HG03565 (cell line): ENCODE results near the gene TMEM170A.
"Not testable (repeated sequence)": the region's sequence is repeated elsewhere in the genome, so short reads cannot be mapped to it uniquely, and the experiment has no call there.

Experiments used
- ATAC-seq: cut with Tn5 transposase; IDR thresholded peaks from one replicate; pipeline ENCODE4 v1.9.1; 2021; ENCODE audit warnings: mild to moderate bottlenecking, moderate library complexity; ENCODE audit not compliant: unreplicated experiment

TMEM170A gene

DNA sequence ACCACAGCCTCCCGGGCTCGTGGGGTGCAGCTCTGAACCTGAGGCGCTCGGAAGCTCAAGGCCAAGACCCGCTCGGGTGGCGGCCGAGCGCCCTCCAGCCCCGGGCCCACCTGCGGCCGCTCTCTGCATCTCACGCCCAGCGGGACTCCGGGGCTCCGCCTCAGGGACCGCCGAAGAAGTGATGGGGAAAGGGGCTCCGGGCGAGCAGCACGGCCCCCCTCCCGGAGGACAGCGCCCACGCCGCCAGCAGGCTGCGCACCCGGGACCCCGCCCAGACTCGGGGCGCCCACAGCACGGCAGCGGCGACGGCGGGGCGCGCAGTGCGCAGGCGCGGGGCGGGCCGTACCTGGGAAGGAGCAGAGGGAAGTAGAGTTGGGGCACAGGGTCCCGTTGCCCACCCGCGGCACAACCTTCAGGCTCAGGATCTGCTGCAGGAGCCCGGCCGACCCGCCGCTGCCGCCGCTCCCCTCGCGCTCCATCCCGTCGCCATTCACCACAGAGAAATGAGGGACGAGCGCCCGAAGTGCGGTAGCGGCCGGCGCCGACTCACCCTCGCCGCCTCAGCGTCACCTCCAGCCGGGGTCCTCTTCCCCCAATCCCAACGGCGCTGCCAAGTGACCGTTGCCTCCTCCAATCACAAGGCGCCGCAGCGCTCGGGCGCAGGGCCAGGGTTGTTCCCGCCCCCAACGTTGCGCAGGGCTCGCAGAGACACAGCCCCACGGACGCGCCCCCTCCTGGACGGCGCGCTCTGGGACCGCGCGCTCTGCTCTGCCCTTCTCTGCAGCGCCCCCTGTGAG is at the start of gene TMEM170A:
TMEM170A (minus strand) TSS at position 568 of the 797 bp plus-strand sequence; CDS start at position 479, 89 bp downstream.
- ATAC-seq = peak; percentile 89

GRCh38 chr16:75506574-75506973 is 42.1 kb upstream of the TMEM170A start:
- ATAC-seq = no peak

GRCh38 chr16:75506107-75506506 is 41.6 kb upstream of the TMEM170A start:
- ATAC-seq = no peak

- no peak for ATAC-seq
These were observed 39.3 kb upstream of the TMEM170A start for GRCh38 chr16:75503801-75504200.

GRCh38 chr16:75502916-75503605 is 38.6 kb upstream of the TMEM170A start:
- ATAC-seq = no peak

GRCh38 chr16:75501820-75502219 is 37.3 kb upstream of the TMEM170A start:
- ATAC-seq = not testable (repeated sequence)

GRCh38 chr16:75501359-75501758 is 36.9 kb upstream of the TMEM170A start:
- ATAC-seq = no peak

DNA sequence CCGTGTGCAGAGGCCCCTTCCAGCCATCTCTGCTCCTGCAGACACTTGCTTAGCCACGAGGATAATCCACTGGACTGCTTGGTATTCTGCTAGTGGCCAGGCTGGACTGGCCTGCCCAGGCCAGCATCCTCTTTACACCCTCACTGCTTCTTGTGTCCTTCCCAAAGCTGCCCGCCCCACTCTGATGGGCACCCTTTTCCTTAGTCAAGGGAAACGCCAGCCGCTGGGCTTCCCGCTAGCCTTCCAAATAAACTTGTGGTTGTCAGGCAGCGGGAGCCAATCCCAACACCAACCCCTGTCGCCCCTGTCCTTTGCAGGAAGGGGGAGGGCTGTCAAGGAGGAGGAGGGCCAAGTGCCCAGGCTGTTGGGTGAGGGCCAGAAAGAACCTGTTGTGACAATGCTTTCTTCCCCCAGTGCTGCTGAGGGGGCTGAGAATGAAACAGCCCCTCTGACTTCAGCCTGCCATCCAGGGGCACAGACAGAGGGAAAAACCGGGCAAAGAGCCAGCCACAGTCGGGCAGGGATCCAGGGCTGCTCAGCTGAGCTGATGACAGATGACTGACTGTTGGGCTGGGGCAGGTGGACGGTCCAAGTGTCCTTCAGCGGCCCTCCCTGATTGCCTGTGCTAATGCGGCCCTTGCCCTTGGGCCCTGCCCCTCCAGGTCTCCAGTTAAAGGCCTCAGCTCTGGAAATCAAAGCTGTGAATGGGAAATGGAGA is 34.3 kb upstream of the TMEM170A start:
- not testable (repeated sequence) for ATAC-seq

DNA sequence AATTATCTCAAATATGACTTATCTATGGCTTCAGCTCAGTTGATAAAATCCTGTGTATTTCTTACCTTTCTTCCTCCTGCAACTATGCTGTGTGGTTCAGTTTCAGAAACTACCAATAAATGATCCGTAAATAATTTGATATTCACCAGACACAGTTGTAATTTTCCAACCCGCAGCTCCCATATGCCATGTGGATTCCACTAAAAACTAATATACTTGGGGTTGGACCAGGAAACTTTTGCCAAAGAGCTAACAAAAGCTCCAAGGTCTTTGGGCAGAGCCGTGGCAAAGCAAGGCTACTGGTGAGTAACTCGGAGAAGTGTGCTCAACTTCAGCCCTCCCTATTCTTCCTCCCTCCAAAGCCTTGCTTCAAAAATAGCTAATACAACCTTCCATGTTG is 33.1 kb upstream of the TMEM170A start:
- no peak for ATAC-seq

GRCh38 chr16:75495076-75495674 is 30.7 kb upstream of the TMEM170A start, which contains the start of gene CHST6:
Gene CHST6 (minus strand): TSS chr16:75495441. CDS start chr16:75479828, 15,613 bp downstream.
- peak; percentile 62 for ATAC-seq

GRCh38 chr16:75494661-75495075 is 30.2 kb upstream of the TMEM170A start:
- ATAC-seq = no peak

DNA sequence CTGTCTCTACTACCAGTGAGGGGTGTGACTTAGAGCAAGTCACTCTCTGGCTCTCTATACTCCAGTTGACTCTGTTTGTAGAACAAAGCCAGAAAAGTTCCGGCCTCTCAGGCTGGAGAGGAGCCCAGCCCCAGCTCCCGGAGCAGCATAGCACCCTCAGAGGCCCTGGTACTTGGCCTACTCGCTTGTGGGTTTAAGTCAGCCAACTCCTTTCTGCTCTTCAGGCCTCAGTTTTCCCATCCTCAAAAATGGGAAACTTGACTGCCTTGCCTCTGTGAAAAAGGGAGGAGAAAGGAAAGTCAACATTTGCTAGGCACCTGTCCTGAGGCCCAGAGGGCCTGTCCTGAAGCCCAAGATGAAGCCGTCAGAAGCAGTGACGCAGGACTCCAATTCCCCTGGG is 29.7 kb upstream of the TMEM170A start:
- ATAC-seq = no peak

DNA sequence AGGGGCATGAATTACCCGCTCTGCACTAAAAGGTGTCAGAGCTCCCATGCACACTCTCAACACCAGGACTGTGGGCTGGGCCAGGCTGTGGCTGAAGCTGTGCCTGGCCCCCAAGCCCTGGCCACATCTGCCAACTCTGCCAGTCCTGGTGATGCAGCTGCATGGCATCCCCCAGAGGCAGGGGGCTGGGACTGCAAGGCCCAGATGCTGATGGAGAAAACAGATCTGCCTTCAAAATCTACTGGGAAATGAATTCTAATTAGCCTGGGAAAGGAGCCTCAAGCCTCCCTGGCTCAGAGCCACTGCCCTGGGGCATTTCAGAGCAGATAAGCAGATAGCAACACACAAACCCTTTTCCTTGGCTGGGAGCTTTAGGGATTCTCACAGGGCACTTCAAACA is 27.4 kb upstream of the TMEM170A start:
- no peak for ATAC-seq

GRCh38 chr16:75488322-75488721 is 23.8 kb upstream of the TMEM170A start:
- ATAC-seq = no peak

GRCh38 chr16:75486676-75487313 is 22.3 kb upstream of the TMEM170A start:
- peak; percentile 57 for ATAC-seq

GRCh38 chr16:75486014-75486675 is 21.7 kb upstream of the TMEM170A start:
- ATAC-seq = no peak

- ATAC-seq = no peak
These were observed 20.9 kb upstream of the TMEM170A start for GRCh38 chr16:75485230-75486013.

- ATAC-seq = no peak
These were observed 18.7 kb upstream of the TMEM170A start for GRCh38 chr16:75483222-75483621.
